HL-60 (cell line): ENCODE results near the gene AP1S3.

Experiments used
- DNase-seq, 2 experiments: peaks; one replicate each; pipeline ENCODE4 v3.0.0-alpha.2; 2010 to 2020; ENCODE audit warnings: low read depth in 1 of 2, low spot score in 1 of 2
- H3K27ac ChIP-seq: fragments of 250-450 bp; sonication (Bioruptor Pico); replicated peaks from 2 replicates; pipeline ENCODE4 v1.5.1; 2020; ENCODE audit warnings: mild to moderate bottlenecking, moderate library complexity
- H3K27me3 ChIP-seq: fragments of 250-450 bp; sonication (Bioruptor Pico); 2 replicates; pipeline ENCODE4 v1.5.1; 2021; ENCODE audit warnings: mild to moderate bottlenecking, moderate library complexity; ENCODE audit not compliant: insufficient read depth, poor library complexity, severe bottlenecking
- H3K4me3 ChIP-seq: replicated peaks from 2 replicates; pipeline ENCODE4 v1.5.1; 2011; ENCODE audit warnings: mild to moderate bottlenecking, control low read depth, low read length; ENCODE audit not compliant: insufficient read depth
- CTCF ChIP-seq: IDR thresholded peaks from one replicate; pipeline ENCODE4 v1.5.1; 2011; ENCODE audit warnings: low read length, control low read depth, inconsistent platforms; ENCODE audit not compliant: insufficient read depth
- GABPA ChIP-seq: IDR thresholded peaks from 2 replicates; pipeline ENCODE4 v1.6.1; 2012; ENCODE audit warnings: low read depth
- POLR2AphosphoS5 ChIP-seq: IDR thresholded peaks from 2 replicates; pipeline ENCODE4 v1.6.1; 2012; ENCODE audit warnings: low read depth
- REST ChIP-seq: IDR thresholded peaks from 2 replicates; pipeline ENCODE4 v1.6.1; 2012; ENCODE audit warnings: low read depth; ENCODE audit not compliant: insufficient replicate concordance
- SPI1 ChIP-seq: IDR thresholded peaks from 2 replicates; pipeline ENCODE4 v1.6.1; 2012; ENCODE audit warnings: low read depth, mild to moderate bottlenecking, borderline replicate concordance

AP1S3 gene

GRCh38 chr2:223884399-223884798 is 47.0 kb upstream of the AP1S3 start:
- DNase-seq: no peak
- no peak for TF ChIP-seq SPI1
- no peak for TF ChIP-seq REST
- no peak for TF ChIP-seq POLR2AphosphoS5
- no peak for TF ChIP-seq GABPA
- TF ChIP-seq CTCF: no peak
- Histone ChIP-seq H3K27ac (no peak overlapping the region), H3K4me3 (no peak overlapping the region), H3K27me3 (no peaks in the 10 kb centered on the region)

GRCh38 chr2:223882715-223883114 is 45.3 kb upstream of the AP1S3 start:
- H3K4me3 ChIP-seq: no peak overlapping the region
- DNase-seq: no peak
- no peak for TF ChIP-seq POLR2AphosphoS5
- TF ChIP-seq REST: no peak
- no peak for TF ChIP-seq SPI1
- TF ChIP-seq CTCF: no peak
- no peak for TF ChIP-seq GABPA
- no peaks in the 10 kb centered on the region for H3K27me3 ChIP-seq
- H3K27ac ChIP-seq: no peak overlapping the region

- no peak for DNase-seq
- no peak overlapping the region for H3K4me3 ChIP-seq
- TF ChIP-seq REST (no peak), GABPA (no peak), POLR2AphosphoS5 (no peak), CTCF (no peak), SPI1 (no peak)
- no peak overlapping the region for H3K27ac ChIP-seq
- no peaks in the 10 kb centered on the region for H3K27me3 ChIP-seq
Observed at GRCh38 chr2:223880796-223881195, 43.4 kb upstream of the AP1S3 start.
